ENCODE measurements around the gene PRR23E.

GRCh38 chr3:127174284-127174683 is 18.6 kb upstream of the PRR23E start:
- no peak for TF ChIP-seq GATA2 (IDR thresholded peaks at IDR 0.05; ENCODE audit: low read depth, low read length)
- TF ChIP-seq GATA3 (IDR thresholded peaks at IDR 0.05; ENCODE audit: low read depth, low read length), result no peak

All from SH-SY5Y (cell line).